H1 (cell line): ENCODE measurements around the gene CACNB1. TPM values are rescaled to one million over a fixed set of nuclear protein-coding genes. Genes with fewer than 3 reads are reported as not detected.

Experiments used
- CTCF ChIA-PET: fragments of 300-600 bp; sonication (Branson Sonifier 250); formaldehyde crosslinking; loops from one replicate; lab custom pipeline; 2021; ENCODE audit not compliant: partially characterized antibody; lab: Charles Lee
- POLR2A ChIA-PET: fragments of 300-600 bp; sonication (Branson Sonifier 250); formaldehyde crosslinking; loops from one replicate; lab custom pipeline; 2021; ENCODE audit warnings: inconsistent platforms; ENCODE audit not compliant: partially characterized antibody; lab: Charles Lee
- DNase-seq, 2 experiments: peaks; one replicate each; pipeline versions ENCODE4 v3.0.0 to v3.0.0-alpha.2; 2010 to 2022; ENCODE audit warnings: low spot score in 2 of 2, low read depth in 1 of 2, mixed read lengths in 1 of 2
- FAIRE-seq: peaks from 2 replicates; lab custom pipeline; 2011; peaks lifted over from hg19 to GRCh38; lab: Jason Lieb, UNC
- H2AFZ ChIP-seq: 2 replicates; pipeline ENCODE4 v1.8.1; 2012; ENCODE audit warnings: low read length, inconsistent platforms
- H2AK5ac ChIP-seq: 2 replicates; pipeline ENCODE4 v1.6.1; 2013; ENCODE audit warnings: low read depth, low read length
- H2BK120ac ChIP-seq: replicated peaks from 2 replicates; pipeline ENCODE3; 2013; ENCODE audit warnings: low read depth, low read length, inconsistent platforms
- H2BK12ac ChIP-seq: 2 replicates; pipeline ENCODE4 v1.6.1; 2013; ENCODE audit warnings: low read depth, low read length
- H2BK15ac ChIP-seq: 2 replicates; pipeline ENCODE4 v1.6.1; 2013; ENCODE audit warnings: low read length
- H2BK20ac ChIP-seq: 2 replicates; pipeline ENCODE4 v1.6.1; 2013; ENCODE audit warnings: low read length
- H2BK5ac ChIP-seq: 2 replicates; pipeline ENCODE4 v1.6.1; 2013; ENCODE audit warnings: low read depth, low read length
- H3K14ac ChIP-seq: 2 replicates; pipeline ENCODE4 v1.6.1; 2013; ENCODE audit warnings: inconsistent platforms; ENCODE audit not compliant: insufficient read length
- H3K18ac ChIP-seq: 2 replicates; pipeline ENCODE4 v1.6.1; 2013; ENCODE audit warnings: low read length; ENCODE audit errors: extremely low read depth
- H3K23ac ChIP-seq: 2 replicates; pipeline ENCODE4 v1.6.1; 2013; ENCODE audit warnings: inconsistent platforms; ENCODE audit not compliant: insufficient read length
- H3K23me2 ChIP-seq: 2 replicates; pipeline ENCODE4 v1.6.1; 2013; ENCODE audit warnings: low read depth, low read length
- H3K27ac ChIP-seq: 2 replicates; pipeline ENCODE4 v1.6.1; 2011; ENCODE audit warnings: low read depth, low read length, inconsistent platforms
- H3K27me3 ChIP-seq, 4 experiments: replicated peaks in 1 of 4; 1 replicate in 1 of 4; 2 replicates in 3 of 4; pipeline versions ENCODE4 v1.6.1 to v1.8.1; 2011 to 2013; ENCODE audit warnings: low read length in 3 of 4, mild to moderate bottlenecking in 3 of 4, inconsistent platforms in 2 of 4, mixed read lengths in 2 of 4, moderate library complexity in 1 of 4; ENCODE audit not compliant: control insufficient read depth in 3 of 4, insufficient read depth in 3 of 4; ENCODE audit errors: extremely low read depth in 1 of 4
- H3K36me3 ChIP-seq, 4 experiments: 2 replicates each; pipeline versions ENCODE4 v1.6.1 to v1.8.1; 2011 to 2013; ENCODE audit warnings: mild to moderate bottlenecking in 4 of 4, low read length in 3 of 4, moderate library complexity in 2 of 4, control low read depth in 1 of 4, inconsistent platforms in 1 of 4; ENCODE audit not compliant: insufficient read depth in 4 of 4, control insufficient read depth in 2 of 4
- H3K4ac ChIP-seq: replicated peaks from 2 replicates; pipeline ENCODE3; 2013; ENCODE audit warnings: low read length, low read depth, mixed read lengths, inconsistent platforms; ENCODE audit not compliant: insufficient read length
- H3K4me1 ChIP-seq, 4 experiments: replicated peaks in 1 of 4; 1 replicate in 1 of 4; 2 replicates in 3 of 4; pipeline versions ENCODE4 v1.6.1 to v1.8.1; 2011 to 2013; ENCODE audit warnings: low read length in 3 of 4, inconsistent platforms in 2 of 4, mixed read lengths in 1 of 4; ENCODE audit not compliant: insufficient read depth in 4 of 4, control insufficient read depth in 3 of 4
- H3K4me2 ChIP-seq, 2 experiments: 2 replicates each; pipeline versions ENCODE4 v1.6.1 to v1.8.1; 2011 to 2013; ENCODE audit warnings: low read depth in 2 of 2, low read length in 2 of 2, control low read depth in 1 of 2, inconsistent platforms in 1 of 2, mild to moderate bottlenecking in 1 of 2; ENCODE audit not compliant: insufficient read depth in 1 of 2
- H3K4me3 ChIP-seq, 4 experiments: fragments of 200-600, 300-600 bp in 1 of 4; sonication (generic), shearing (Covaris generic), sonication (Bioruptor Twin) in 1 of 4; 2 replicates each; pipeline versions ENCODE4 v1.5.1 to v1.8.1; 2011 to 2016; ENCODE audit warnings: low read length in 4 of 4, low read depth in 3 of 4, control low read depth in 2 of 4, inconsistent platforms in 2 of 4, mild to moderate bottlenecking in 2 of 4, mixed read lengths in 1 of 4, moderate library complexity in 1 of 4; ENCODE audit not compliant: insufficient read depth in 2 of 4; ENCODE audit errors: extremely low read depth in 1 of 4
- H3K56ac ChIP-seq: replicated peaks from 2 replicates; pipeline ENCODE3; 2013; ENCODE audit warnings: low read depth, mild to moderate bottlenecking, mixed read lengths, low read length, inconsistent platforms; ENCODE audit not compliant: insufficient read length
- H3K79me1 ChIP-seq: 2 replicates; pipeline ENCODE4 v1.6.1; 2013; ENCODE audit warnings: low read depth, low read length, control low read depth
- H3K79me2 ChIP-seq, 2 experiments: 2 replicates each; pipeline versions ENCODE4 v1.6.1 to v1.8.1; 2012 to 2013; ENCODE audit warnings: low read length in 2 of 2, mild to moderate bottlenecking in 2 of 2, inconsistent platforms in 1 of 2; ENCODE audit not compliant: insufficient read depth in 2 of 2, control insufficient read depth in 1 of 2
- H3K9ac ChIP-seq, 4 experiments: replicated peaks in 1 of 4; 1 replicate in 1 of 4; 2 replicates in 3 of 4; pipeline versions ENCODE4 v1.6.1 to v1.8.1; 2011 to 2013; ENCODE audit warnings: low read depth in 3 of 4, low read length in 3 of 4, control low read depth in 2 of 4, mild to moderate bottlenecking in 2 of 4, moderate library complexity in 2 of 4, inconsistent platforms in 1 of 4; ENCODE audit errors: extremely low read depth in 1 of 4
- H3K9me3 ChIP-seq, 2 experiments: 2 replicates each; pipeline versions ENCODE4 v1.6.1 to v1.8.1; 2012 to 2013; ENCODE audit warnings: mild to moderate bottlenecking in 2 of 2, moderate library complexity in 2 of 2, control low read depth in 1 of 2, inconsistent platforms in 1 of 2, low read depth in 1 of 2, low read length in 1 of 2, mixed read lengths in 1 of 2; ENCODE audit not compliant: insufficient read depth in 2 of 2
- H4K20me1 ChIP-seq, 2 experiments: replicated peaks in 1 of 2; 2 replicates each; pipeline versions ENCODE3 to v1.8.1; 2011 to 2013; ENCODE audit warnings: inconsistent platforms in 2 of 2, low read length in 2 of 2, mild to moderate bottlenecking in 1 of 2; ENCODE audit not compliant: insufficient read depth in 2 of 2, control insufficient read depth in 1 of 2
- H4K5ac ChIP-seq: 2 replicates; pipeline ENCODE4 v1.6.1; 2013; ENCODE audit warnings: low read length, low read depth, mixed read lengths, inconsistent platforms; ENCODE audit not compliant: insufficient read length
- H4K8ac ChIP-seq: 2 replicates; pipeline ENCODE4 v1.8.0; 2013; ENCODE audit warnings: mild to moderate bottlenecking, moderate library complexity, low read length, inconsistent platforms; ENCODE audit not compliant: insufficient read depth; ENCODE audit errors: extremely low read depth
- H4K91ac ChIP-seq: replicated peaks from 2 replicates; pipeline ENCODE3; 2013; ENCODE audit warnings: low read length, mixed read lengths, inconsistent platforms; ENCODE audit not compliant: insufficient read length
- BCL11A ChIP-seq, 2 experiments: IDR thresholded peaks; one replicate each; pipeline ENCODE4 v1.6.1; 2011; ENCODE audit warnings: low read depth in 2 of 2, low read length in 2 of 2, mild to moderate bottlenecking in 2 of 2
- JUN ChIP-seq: IDR thresholded peaks from 2 replicates; pipeline ENCODE4 v1.6.1; 2011; ENCODE audit warnings: low read depth, mild to moderate bottlenecking, improper control_type of control experiment, low read length
- KDM1A ChIP-seq: fragments of 200-600, 300-600 bp; sonication (generic); IDR thresholded peaks from 2 replicates; pipeline ENCODE4 v1.7.1; 2016; ENCODE audit warnings: mild to moderate bottlenecking, low read length, borderline replicate concordance
- SIN3A ChIP-seq, 2 experiments: IDR thresholded peaks in 1 of 2; conservative IDR thresholded peaks in 1 of 2; 2 replicates each; pipeline ENCODE4 v1.6.1; 2011 to 2012; ENCODE audit warnings: low read length in 2 of 2, improper control_type of control experiment in 1 of 2, low read depth in 1 of 2, mild to moderate bottlenecking in 1 of 2
- TAF7 ChIP-seq: optimal IDR thresholded peaks from 2 replicates; pipeline ENCODE3; 2011; ENCODE audit warnings: low read depth, mild to moderate bottlenecking, inconsistent platforms, low read length, moderate library complexity, borderline replicate concordance
- WGBS, 2 experiments: shearing (Covaris generic) in 1 of 2; methylation state at CpG; one replicate each; pipeline versions ENCODE4 v1.1.6 to v1.1.7; 2013 to 2015; ENCODE audit warnings: low lambda C conversion rate in 2 of 2, mixed read lengths in 2 of 2, inconsistent platforms in 1 of 2, low coverage in 1 of 2, missing lambda C conversion rate in 1 of 2; ENCODE audit not compliant: insufficient replicate concordance in 2 of 2, insufficient coverage in 1 of 2, insufficient read length in 1 of 2; ENCODE audit errors: extremely low coverage in 1 of 2, missing lambda C conversion rate in 1 of 2; 5-methylcytosine and 5-hydroxymethylcytosine counted together
- polyA plus RNA-seq, 7 experiments: library from polyadenylated mRNA; depleted of rRNA in 3 of 7; stranded (reverse) in 5 of 7; unstranded in 2 of 7; fragments of >200 nt in 5 of 7; fragments of 200-250 nt in 2 of 7; gene quantifications; 1 replicate in 5 of 7; 2 replicates in 1 of 7; 4 replicates in 1 of 7; pipeline versions ENCODE4 v1.2.1 to v1.2.3, GENCODE V29; 2011 to 2013; ENCODE audit warnings: missing spikeins in 2 of 7, mixed read lengths in 2 of 7
- total RNA-seq: library from RNA; stranded (reverse); fragmentation: NEBNext Ultra II Directional; extraction: Animal tissue kit (Norgen Biotek cat#: 25700); gene quantifications from 2 replicates; pipeline ENCODE4 v1.2.1, GENCODE V29; 2021

Gene CACNB1
- total and polyA plus RNA-seq, 2 of the 8 experiments (the other 6 are each of a cell fraction or from before 2014, with no cell fraction given): 7.2 to 17.8 TPM

- Histone ChIP-seq H2BK15ac (no peak overlapping the region), H3K23ac (no peak overlapping the region), H2BK12ac (no peak overlapping the region), H3K4me1 (no peaks in the 10 kb centered on the region), H3K9ac (no peak overlapping the region), H3K4ac (no peak overlapping the region), H3K23me2 (no peaks in the 10 kb centered on the region), H3K79me1 (peaks cover 7% of the 10 kb centered on the region), H3K27me3 (no peaks in the 10 kb centered on the region), H3K4me2 (no peak overlapping the region), H4K5ac (no peak overlapping the region), H4K8ac (no peak overlapping the region), H3K79me2 (no peaks in the 10 kb centered on the region), H3K14ac (no peak overlapping the region), H3K18ac (no peak overlapping the region), H3K4me3 (no peak overlapping the region), H3K56ac (no peak overlapping the region), H3K9me3 (no peaks in the 10 kb centered on the region), H3K27ac (no peak overlapping the region), H2BK120ac (no peak overlapping the region), H2BK20ac (no peak overlapping the region), H4K20me1 (peaks cover 0 to 21% of the 10 kb centered on the region in 2 experiments), H2AFZ (no peak overlapping the region), H3K36me3 (peaks cover 28 to 78% (median 49%) of the 10 kb centered on the region in 4 experiments), H2AK5ac (no peak overlapping the region), H2BK5ac (no peak overlapping the region), H4K91ac (no peak overlapping the region)
- DNase-seq (no peak), FAIRE-seq (no peak)
- ChIA-PET CTCF (interaction anchor here (0.8 to 2.0 kb wide), 5 partner anchors 8 to 55 kb away, joined by 3 to 9 read pairs (median 4); no protein-coding TSS in a partner anchor), POLR2A (interaction anchor here (0.8 to 2.2 kb wide), 3 partner anchors 10 to 13 kb away, joined by 3 to 5 read pairs (median 4); partner anchors contain the start of genes CACNB1 and RPL19)
- 92% methylated on average over 9 of the region's 9 CpGs; no CpG with 5 or more reads in 1 of the 2 experiments for WGBS, 2 experiments
- no peak for TF ChIP-seq TAF7
- no peak for TF ChIP-seq SIN3A (conservative IDR thresholded peaks at IDR 0.05 in 1 of 2, IDR thresholded peaks at IDR 0.05 in 1 of 2; ENCODE audit: low read depth in 1 of 2, low read length in 2 of 2)
- TF ChIP-seq JUN: no peak
- no peak for TF ChIP-seq KDM1A
- TF ChIP-seq BCL11A (IDR thresholded peaks at IDR 0.05; ENCODE audit: low read depth in 2 of 2, low read length in 2 of 2): no peak
These were observed 10.2 kb downstream of the CACNB1 start for GRCh38 chr17:39187152-39187830.
